Activated CD8-positive, alpha-beta T cell treated with anti-CD3 and anti-CD28 coated beads for 36 hours (primary cell): ENCODE results near the gene ASB18. TPM values are rescaled to one million over a fixed set of nuclear protein-coding genes. Genes with fewer than 3 reads are reported as not detected.

Experiments used
- ATAC-seq: fragments of 200-7000 bp; cut with Tn5 transposase; one replicate; pipeline ENCODE4 v1.10.0; 2021; ENCODE audit warnings: mild to moderate bottlenecking, moderate library complexity
- CTCF ChIA-PET: fragments of 350-600 bp; sonication (Branson Sonifier 250); formaldehyde crosslinking; loops from one replicate; lab custom pipeline; 2021; ENCODE audit warnings: antibody characterized with exemption; lab: Charles Lee
- POLR2A ChIA-PET: fragments of 350-600 bp; sonication (Branson Sonifier 250); formaldehyde crosslinking; loops from one replicate; lab custom pipeline; 2021; ENCODE audit warnings: antibody characterized with exemption; lab: Charles Lee
- DNase-seq: peaks from one replicate; pipeline ENCODE4 v3.0.0-alpha.2; 2020
- H3K27ac Mint-ChIP-seq: one replicate; pipeline ENCODE4 v1.8.0; 2021; ENCODE audit warnings: mild to moderate bottlenecking, mixed read lengths
- H3K27me3 Mint-ChIP-seq: one replicate; pipeline ENCODE4 v1.8.0; 2021; ENCODE audit warnings: mixed read lengths
- H3K36me3 Mint-ChIP-seq: one replicate; pipeline ENCODE4 v1.8.0; 2021; ENCODE audit warnings: low read depth, mixed read lengths
- H3K4me1 Mint-ChIP-seq: one replicate; pipeline ENCODE4 v1.8.0; 2021; ENCODE audit warnings: low read depth, mixed read lengths
- H3K4me3 Mint-ChIP-seq: one replicate; pipeline ENCODE4 v1.8.0; 2021; ENCODE audit warnings: mild to moderate bottlenecking, moderate library complexity, mixed read lengths
- H3K9me3 Mint-ChIP-seq: one replicate; pipeline ENCODE4 v1.8.0; 2021; ENCODE audit warnings: mixed read lengths
- intact Hi-C: fragments of 100-400 bp; cut with micrococcal nuclease; formaldehyde crosslinking; loops from one replicate; pipeline ENCODE4 v1.10.0; 2022
- total RNA-seq, 2 experiments: library from RNA; stranded (reverse); gene quantifications; one replicate each; pipeline ENCODE4 v1.2.3, GENCODE V29; 2021
- TF ChIP-seq, protein P1 (sequence below): fragments of 200-600 bp; IDR thresholded peaks from one replicate; pipeline ENCODE4 v1.8.0; 2022; ENCODE audit warnings: antibody characterized with exemption, mild to moderate bottlenecking

Gene ASB18
- total RNA-seq, 2 experiments from 2014 or later, result not detected

DNA sequence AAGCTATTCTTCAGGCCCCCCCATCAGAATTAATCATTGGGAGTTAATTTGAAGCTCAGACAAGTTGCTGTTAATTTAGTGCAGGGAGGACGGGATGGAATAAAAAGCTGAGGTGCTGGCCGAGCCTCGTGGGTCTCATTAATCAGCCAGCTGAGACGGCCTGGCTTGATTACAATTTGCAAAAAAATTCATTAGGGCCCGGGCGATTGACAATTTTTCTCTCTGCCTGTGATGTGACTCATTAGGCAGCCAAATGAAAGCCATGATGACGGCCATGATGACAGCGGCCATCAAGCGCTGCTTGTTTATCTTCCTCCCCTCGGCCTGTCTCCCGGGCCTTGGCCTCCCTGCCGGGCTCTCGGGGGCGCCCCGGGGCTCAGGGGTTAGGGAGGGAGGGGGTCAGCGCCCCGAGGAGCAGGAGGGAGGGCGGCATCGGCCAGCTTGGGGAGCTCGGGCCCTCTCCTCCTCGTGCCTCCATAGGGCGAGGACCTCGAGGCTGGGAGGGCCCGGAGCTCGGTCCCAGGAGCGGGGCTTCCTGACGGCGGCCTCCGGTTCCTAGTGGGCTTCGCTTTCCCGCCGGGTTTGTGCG, 101.2 kb downstream of the ASB18 start:
- intact Hi-C loops, result loop anchor here (10.0 kb wide), 1 partner anchor 488 kb away; no protein-coding TSS in a partner anchor
- POLR2A ChIA-PET, result interaction anchor here (0.6 kb wide), 1 partner anchor 73 kb away, joined by 5 read pairs; no protein-coding TSS in a partner anchor
- TF ChIP-seq, protein P1, sequence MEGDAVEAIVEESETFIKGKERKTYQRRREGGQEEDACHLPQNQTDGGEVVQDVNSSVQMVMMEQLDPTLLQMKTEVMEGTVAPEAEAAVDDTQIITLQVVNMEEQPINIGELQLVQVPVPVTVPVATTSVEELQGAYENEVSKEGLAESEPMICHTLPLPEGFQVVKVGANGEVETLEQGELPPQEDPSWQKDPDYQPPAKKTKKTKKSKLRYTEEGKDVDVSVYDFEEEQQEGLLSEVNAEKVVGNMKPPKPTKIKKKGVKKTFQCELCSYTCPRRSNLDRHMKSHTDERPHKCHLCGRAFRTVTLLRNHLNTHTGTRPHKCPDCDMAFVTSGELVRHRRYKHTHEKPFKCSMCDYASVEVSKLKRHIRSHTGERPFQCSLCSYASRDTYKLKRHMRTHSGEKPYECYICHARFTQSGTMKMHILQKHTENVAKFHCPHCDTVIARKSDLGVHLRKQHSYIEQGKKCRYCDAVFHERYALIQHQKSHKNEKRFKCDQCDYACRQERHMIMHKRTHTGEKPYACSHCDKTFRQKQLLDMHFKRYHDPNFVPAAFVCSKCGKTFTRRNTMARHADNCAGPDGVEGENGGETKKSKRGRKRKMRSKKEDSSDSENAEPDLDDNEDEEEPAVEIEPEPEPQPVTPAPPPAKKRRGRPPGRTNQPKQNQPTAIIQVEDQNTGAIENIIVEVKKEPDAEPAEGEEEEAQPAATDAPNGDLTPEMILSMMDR, result no peak

DNA sequence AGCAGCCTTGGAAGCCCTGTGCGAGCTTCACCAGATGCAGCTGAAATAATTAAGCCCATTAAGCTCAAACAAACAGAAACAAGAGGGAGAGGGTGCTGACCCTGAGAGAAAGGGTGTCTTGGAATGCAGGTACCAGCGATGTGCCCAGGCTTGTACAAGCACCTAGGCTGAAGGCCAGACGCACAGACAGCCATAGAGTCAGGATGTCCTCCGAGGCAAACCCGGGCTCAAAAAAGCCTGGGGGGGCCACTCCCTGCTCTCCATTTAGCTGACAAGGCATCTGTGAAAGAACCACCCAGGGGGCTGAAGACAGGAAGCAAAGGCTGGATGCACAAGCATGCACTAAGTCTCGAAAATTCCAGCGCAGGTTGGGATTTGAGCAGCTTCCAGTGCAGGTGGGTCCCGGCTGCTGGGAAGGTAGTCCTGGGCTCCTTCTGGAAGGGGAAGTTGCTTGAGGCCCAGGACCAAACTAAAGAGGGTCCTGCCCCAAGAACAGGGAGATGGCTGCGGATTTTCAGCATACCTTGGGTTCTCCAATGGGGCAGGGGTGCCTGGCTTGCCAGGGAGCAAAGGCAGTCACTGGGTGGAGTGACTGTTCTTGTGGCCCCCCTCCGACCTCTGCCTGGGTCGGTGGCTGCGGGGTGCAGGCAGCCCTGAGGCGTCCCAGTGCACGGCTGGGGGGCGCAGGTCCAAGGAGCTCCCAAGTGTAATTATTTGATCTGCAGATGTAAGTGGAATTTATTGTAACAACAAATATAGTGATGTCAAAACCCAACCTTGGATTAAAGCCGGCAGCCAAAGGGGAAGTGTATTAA, 102.0 kb downstream of the ASB18 start:
- ATAC-seq, result no peak
- DNase-seq, result no peak
- TF ChIP-seq, protein P1, result no peak
- ChIA-PET CTCF (interaction anchor here (1.4 to 1.9 kb wide), 3 partner anchors 15 to 396 kb away, joined by 4 to 10 read pairs (median 5); no protein-coding TSS in a partner anchor), POLR2A (no interaction called here)
- no peaks in the 10 kb centered on the region for H3K9me3 Mint-ChIP-seq
- no peak overlapping the region for H3K4me3 Mint-ChIP-seq
- no peaks in the 10 kb centered on the region for H3K36me3 Mint-ChIP-seq
- peaks cover 61% of the 10 kb centered on the region for H3K27me3 Mint-ChIP-seq
- peaks cover 13% of the 10 kb centered on the region for H3K4me1 Mint-ChIP-seq
- intact Hi-C loops, result loop anchor here (10.0 kb wide), 1 partner anchor 487 kb away; no protein-coding TSS in a partner anchor
- no peak overlapping the region for H3K27ac Mint-ChIP-seq

More for the DNA sequence above, 101.2 kb downstream of the ASB18 start:
- Mint-ChIP-seq H3K4me1 (peaks cover 13% of the 10 kb centered on the region), H3K36me3 (no peaks in the 10 kb centered on the region), H3K9me3 (no peaks in the 10 kb centered on the region), H3K4me3 (no peak overlapping the region), H3K27me3 (peaks cover 54% of the 10 kb centered on the region), H3K27ac (no peak overlapping the region)
- DNase-seq (no peak), ATAC-seq (no peak)
- CTCF ChIA-PET, result interaction anchor here (0.6 to 1.9 kb wide), 2 partner anchors 14 to 17 kb away, joined by 3 to 10 read pairs; no protein-coding TSS in a partner anchor

DNA sequence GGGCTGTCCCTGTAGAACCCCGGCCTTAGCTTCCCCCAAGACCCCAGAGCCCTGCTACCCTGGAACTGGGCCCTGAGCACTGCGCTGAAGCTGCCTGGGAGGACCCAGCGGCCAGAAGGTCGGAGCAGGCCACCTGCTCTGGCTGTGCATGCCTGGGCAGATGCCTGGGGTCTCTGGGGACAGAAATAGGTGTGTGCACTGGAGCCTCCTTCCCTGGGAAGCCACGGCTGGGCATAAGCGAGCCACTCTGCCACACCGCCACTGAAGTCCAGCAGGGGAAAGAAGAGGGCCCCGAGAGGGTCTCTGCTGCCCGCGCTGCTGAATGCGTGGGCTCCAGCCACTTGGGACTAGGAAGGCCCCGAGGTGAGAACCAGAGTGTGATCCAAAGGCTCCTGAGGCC, 102.7 kb downstream of the ASB18 start:
- TF ChIP-seq, protein P1, result no peak
- no peak overlapping the region for H3K4me3 Mint-ChIP-seq
- CTCF ChIA-PET, result interaction anchor here (1.4 to 1.9 kb wide), 3 partner anchors 15 to 396 kb away, joined by 4 to 10 read pairs (median 5); no protein-coding TSS in a partner anchor
- DNase-seq (no peak), ATAC-seq (no peak)
- peaks cover 9% of the 10 kb centered on the region for H3K4me1 Mint-ChIP-seq
- intact Hi-C loops, result loop anchor here (10.0 kb wide), 1 partner anchor 487 kb away; no protein-coding TSS in a partner anchor
- H3K27me3 Mint-ChIP-seq, result peaks cover 57% of the 10 kb centered on the region
- POLR2A ChIA-PET, result no interaction called here
- H3K9me3 Mint-ChIP-seq, result no peaks in the 10 kb centered on the region
- H3K27ac Mint-ChIP-seq, result no peak overlapping the region
- H3K36me3 Mint-ChIP-seq, result no peaks in the 10 kb centered on the region

DNA sequence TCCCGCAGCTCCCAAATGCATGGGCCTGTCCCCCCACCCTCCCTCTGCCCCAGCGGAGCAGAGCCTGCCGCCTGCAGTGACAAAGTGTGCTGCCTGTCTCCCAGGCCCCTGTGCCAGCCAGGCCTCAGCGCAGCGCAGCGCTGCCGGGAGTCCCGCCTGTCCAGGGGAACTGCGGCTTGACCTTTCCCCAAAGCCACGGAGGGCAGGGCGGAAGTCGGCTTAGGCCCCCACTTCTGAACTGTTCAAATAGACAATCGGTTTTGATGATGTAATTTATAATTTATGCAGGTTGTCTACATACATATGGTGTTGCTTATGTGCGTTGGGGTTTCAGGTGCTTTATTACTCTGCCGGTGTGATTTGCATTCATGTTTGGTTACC, 103.1 kb downstream of the ASB18 start:
- H3K9me3 Mint-ChIP-seq, result no peaks in the 10 kb centered on the region
- no peak overlapping the region for H3K27ac Mint-ChIP-seq
- intact Hi-C loops, result loop anchor here (10.0 kb wide), 1 partner anchor 486 kb away; no protein-coding TSS in a partner anchor
- DNase-seq, result no peak
- ATAC-seq, result no peak
- H3K27me3 Mint-ChIP-seq, result peaks cover 53% of the 10 kb centered on the region
- ChIA-PET POLR2A (no interaction called here), CTCF (interaction anchor here (1.4 to 1.8 kb wide), 2 partner anchors 381 to 395 kb away, joined by 4 to 5 read pairs; no protein-coding TSS in a partner anchor)
- peaks cover 4% of the 10 kb centered on the region for H3K4me1 Mint-ChIP-seq
- H3K4me3 Mint-ChIP-seq, result no peak overlapping the region
- TF ChIP-seq, protein P1, result no peak
- no peaks in the 10 kb centered on the region for H3K36me3 Mint-ChIP-seq
